Fibroblast of the aortic adventitia (primary cell): ENCODE data around the gene SLC4A5. TPM values are rescaled to one million over a fixed set of nuclear protein-coding genes. Genes with fewer than 3 reads are reported as not detected.

Source experiments
- DNase-seq: peaks from one replicate; pipeline ENCODE4 v3.0.0-alpha.2; 2010; ENCODE audit warnings: low read depth
- H3K4me3 ChIP-seq: 2 replicates; pipeline ENCODE4 v1.5.1; 2011; ENCODE audit warnings: low read depth, mild to moderate bottlenecking, control low read depth, low read length, moderate library complexity
- total RNA-seq: library from RNA; depleted of rRNA; stranded (reverse); fragments of >200 nt; gene quantifications from 2 replicates; pipeline ENCODE4 v1.2.3, GENCODE V29; 2012; ENCODE audit warnings: low replicate concordance
- TF ChIP-seq, protein P1 (sequence below): IDR thresholded peaks from 2 replicates; pipeline ENCODE4 v1.5.1; 2011; ENCODE audit warnings: mild to moderate bottlenecking, low read length, control low read depth, inconsistent platforms; ENCODE audit not compliant: insufficient read depth

Gene SLC4A5, protein sequence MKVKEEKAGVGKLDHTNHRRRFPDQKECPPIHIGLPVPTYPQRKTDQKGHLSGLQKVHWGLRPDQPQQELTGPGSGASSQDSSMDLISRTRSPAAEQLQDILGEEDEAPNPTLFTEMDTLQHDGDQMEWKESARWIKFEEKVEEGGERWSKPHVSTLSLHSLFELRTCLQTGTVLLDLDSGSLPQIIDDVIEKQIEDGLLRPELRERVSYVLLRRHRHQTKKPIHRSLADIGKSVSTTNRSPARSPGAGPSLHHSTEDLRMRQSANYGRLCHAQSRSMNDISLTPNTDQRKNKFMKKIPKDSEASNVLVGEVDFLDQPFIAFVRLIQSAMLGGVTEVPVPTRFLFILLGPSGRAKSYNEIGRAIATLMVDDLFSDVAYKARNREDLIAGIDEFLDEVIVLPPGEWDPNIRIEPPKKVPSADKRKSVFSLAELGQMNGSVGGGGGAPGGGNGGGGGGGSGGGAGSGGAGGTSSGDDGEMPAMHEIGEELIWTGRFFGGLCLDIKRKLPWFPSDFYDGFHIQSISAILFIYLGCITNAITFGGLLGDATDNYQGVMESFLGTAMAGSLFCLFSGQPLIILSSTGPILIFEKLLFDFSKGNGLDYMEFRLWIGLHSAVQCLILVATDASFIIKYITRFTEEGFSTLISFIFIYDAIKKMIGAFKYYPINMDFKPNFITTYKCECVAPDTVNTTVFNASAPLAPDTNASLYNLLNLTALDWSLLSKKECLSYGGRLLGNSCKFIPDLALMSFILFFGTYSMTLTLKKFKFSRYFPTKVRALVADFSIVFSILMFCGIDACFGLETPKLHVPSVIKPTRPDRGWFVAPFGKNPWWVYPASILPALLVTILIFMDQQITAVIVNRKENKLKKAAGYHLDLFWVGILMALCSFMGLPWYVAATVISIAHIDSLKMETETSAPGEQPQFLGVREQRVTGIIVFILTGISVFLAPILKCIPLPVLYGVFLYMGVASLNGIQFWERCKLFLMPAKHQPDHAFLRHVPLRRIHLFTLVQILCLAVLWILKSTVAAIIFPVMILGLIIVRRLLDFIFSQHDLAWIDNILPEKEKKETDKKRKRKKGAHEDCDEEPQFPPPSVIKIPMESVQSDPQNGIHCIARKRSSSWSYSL
- 0.25 and 0.45 TPM in 2 replicates for total RNA-seq

DNA sequence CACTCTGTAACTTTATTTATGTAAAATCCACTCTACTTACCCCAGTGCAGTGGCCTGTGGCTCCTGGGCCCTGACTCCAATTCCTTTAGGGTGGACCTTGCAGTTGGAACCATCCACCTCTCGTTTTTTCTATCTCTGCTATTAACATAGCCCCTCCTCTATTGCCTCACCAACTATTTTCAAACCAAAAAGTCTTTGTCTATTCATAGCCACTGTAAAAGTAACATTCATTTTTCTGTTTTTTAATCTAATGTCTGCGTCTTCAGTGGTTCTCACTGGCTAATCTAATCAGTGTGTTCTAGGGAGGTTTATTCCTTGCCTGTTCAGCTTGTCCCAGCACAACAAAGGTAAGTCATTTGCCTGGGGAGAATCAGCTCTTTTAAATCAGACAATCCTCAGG is at the start of gene SLC4A5:
SLC4A5 (minus strand) TSS at position 101 of the 400 bp plus-strand sequence. CDS start 28,393 bp downstream, outside the sequence.
- TF ChIP-seq, protein P1, sequence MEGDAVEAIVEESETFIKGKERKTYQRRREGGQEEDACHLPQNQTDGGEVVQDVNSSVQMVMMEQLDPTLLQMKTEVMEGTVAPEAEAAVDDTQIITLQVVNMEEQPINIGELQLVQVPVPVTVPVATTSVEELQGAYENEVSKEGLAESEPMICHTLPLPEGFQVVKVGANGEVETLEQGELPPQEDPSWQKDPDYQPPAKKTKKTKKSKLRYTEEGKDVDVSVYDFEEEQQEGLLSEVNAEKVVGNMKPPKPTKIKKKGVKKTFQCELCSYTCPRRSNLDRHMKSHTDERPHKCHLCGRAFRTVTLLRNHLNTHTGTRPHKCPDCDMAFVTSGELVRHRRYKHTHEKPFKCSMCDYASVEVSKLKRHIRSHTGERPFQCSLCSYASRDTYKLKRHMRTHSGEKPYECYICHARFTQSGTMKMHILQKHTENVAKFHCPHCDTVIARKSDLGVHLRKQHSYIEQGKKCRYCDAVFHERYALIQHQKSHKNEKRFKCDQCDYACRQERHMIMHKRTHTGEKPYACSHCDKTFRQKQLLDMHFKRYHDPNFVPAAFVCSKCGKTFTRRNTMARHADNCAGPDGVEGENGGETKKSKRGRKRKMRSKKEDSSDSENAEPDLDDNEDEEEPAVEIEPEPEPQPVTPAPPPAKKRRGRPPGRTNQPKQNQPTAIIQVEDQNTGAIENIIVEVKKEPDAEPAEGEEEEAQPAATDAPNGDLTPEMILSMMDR: no peak
- no peak within 1 kb of the TSS for H3K4me3 ChIP-seq
- DNase-seq: no peak

DNA sequence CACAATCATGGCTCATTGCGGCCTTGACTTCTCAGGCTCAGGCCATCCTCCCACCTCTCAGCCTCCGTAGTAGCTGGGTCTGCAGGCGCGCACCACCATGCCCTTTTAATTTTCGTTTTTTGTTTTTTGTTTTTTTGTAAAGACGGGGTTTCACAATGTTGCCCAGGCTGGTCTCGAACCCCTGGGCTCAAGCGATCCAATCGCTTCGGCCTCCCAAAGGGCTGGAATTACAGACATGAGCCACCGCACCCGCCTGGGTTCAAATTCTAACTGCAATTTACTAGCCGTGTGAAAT is 49.2 kb upstream of the SLC4A5 start:
- DNase-seq: no peak
- TF ChIP-seq, protein P1: no peak
- H3K4me3 ChIP-seq: no peak overlapping the region

DNA sequence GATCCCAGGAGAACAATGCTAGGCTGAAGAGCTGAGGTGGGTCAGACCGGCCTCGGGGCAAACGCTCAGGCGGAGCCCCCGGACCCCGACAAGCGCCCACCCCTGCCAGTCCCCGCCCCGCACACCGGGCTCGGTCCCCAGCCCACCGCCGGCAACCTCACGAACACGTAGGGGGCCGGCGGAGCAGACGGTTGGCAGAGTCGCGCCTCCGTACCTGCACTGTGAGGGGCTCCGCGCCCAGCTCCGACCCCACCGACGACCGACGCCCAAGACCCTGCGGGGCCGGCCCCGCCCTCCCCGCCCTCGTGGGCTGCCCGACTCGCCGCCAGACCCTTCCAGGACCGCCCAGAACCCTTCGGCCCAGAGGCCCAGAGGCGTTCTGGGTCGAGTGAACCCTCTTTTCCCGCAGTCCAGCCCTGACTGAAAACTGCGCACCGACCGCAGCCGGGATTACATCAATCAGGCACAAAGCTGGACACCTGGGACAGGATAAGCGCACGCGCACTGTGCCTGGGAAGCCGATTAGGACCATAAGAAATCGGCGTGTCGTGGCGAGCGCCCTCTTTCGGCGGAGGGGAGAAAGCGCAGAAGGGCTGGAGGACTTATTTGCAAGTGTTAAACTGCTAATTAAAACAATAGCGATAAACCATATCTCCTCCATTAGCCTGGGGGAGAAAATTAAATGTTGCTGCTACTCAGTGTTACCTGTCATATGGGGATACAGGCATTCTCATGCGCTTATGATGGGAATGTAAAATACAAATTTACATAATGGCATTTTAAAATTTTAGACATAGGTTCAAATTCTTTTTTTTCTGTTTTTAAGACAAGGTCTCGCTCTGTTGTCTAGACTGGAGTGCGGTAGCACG is 48.6 kb upstream of the SLC4A5 start:
- peak overlapping the region; percentile 95 for H3K4me3 ChIP-seq
- DNase-seq: peak; percentile 91
- TF ChIP-seq, protein P1: peak; percentile 98

DNA sequence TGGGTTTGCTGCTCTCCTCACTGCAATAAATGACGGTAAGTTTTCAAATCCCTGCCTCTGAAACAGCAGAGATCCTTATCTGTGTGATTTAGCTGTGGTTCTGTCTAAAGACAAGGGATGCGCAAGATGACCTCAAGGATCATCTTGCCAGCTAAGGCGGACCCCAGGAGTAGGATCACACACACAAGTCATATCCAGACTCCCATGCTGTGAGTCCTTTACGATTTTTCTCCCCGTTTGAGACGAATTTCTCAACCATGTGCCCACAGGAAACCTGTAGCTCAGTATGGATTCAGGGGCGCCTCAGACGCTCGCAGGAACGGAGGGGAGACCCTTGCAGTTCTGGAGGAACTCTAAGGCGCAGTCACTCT is 48.0 kb upstream of the SLC4A5 start:
- DNase-seq: peak; percentile 28
- H3K4me3 ChIP-seq: peak overlapping the region; percentile 95
- TF ChIP-seq, protein P1: no peak

DNA sequence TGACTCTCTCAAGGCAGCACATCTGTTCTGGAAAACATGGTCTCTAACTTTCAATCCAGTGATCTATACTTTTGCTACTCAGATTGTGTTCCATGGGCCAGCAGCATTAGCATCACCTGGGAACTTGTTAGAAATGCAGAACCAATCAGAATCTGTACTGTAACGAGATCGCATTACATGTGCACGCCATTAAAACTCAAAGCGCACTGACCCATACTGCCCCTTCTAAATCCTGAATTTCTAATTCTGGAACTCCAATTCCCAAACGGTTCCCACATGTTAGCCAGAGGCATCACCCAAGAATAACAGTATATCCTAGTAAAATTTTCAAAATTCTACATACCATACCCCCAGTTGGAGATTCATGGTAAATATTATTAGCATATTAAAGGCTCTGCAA is 47.4 kb upstream of the SLC4A5 start:
- H3K4me3 ChIP-seq: peak overlapping the region; percentile 95
- no peak for DNase-seq
- TF ChIP-seq, protein P1: no peak

DNA sequence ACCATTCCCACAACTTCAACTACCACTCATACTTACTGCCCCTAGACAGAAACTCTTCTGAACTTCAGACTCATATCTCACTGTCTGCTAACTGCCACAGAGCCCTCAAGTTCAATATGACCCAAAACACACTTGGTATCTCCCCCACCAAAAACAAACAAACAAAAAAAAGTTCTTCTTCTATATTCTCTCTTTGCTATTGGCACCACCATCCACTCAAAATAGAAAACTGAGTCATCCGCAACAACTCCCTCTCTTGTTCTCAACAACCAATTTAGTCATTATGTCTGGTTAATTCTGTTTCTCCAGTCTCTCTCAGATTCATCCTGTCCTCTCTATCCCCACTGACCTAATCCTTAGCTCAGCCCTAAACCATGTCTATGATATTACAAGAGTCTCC is 44.1 kb upstream of the SLC4A5 start:
- DNase-seq: peak; percentile 18
- H3K4me3 ChIP-seq: no peak overlapping the region
- TF ChIP-seq, protein P1: no peak
